Upper lobe of right lung (tissue), 1 donor: ENCODE data around the gene CFAP46. TPM values are rescaled to one million over a fixed set of nuclear protein-coding genes. Genes with fewer than 3 reads are reported as not detected.

Experiments used
- ATAC-seq: fragments of 200-7000 bp; cut with Tn5 transposase; one replicate; pipeline ENCODE4 v1.9.1; 2020; ENCODE audit warnings: mild to moderate bottlenecking, moderate library complexity
- DNase-seq: peaks from one replicate; pipeline ENCODE4 v3.0.0-alpha.2; 2020
- H3K27ac ChIP-seq: fragments of 200-600 bp; one replicate; pipeline ENCODE4 v1.8.0; 2022
- H3K27me3 ChIP-seq: fragments of 200-600 bp; one replicate; pipeline ENCODE4 v1.8.0; 2022; ENCODE audit warnings: mild to moderate bottlenecking
- H3K36me3 ChIP-seq: fragments of 200-600 bp; one replicate; pipeline ENCODE4 v1.8.0; 2022
- H3K4me1 ChIP-seq: fragments of 200-600 bp; one replicate; pipeline ENCODE4 v1.8.0; 2022
- H3K4me3 ChIP-seq: fragments of 200-600 bp; one replicate; pipeline ENCODE4 v1.8.0; 2022; ENCODE audit warnings: mild to moderate bottlenecking
- H3K9me3 ChIP-seq: fragments of 200-600 bp; one replicate; pipeline ENCODE4 v1.8.0; 2022
- intact Hi-C: fragments of 100-400 bp; cut with DNase I; formaldehyde crosslinking; loops from one replicate; pipeline ENCODE4 v1.11.0; 2022
- total RNA-seq: library from RNA; stranded (reverse); fragmentation: NEBNext Ultra II Directional; extraction: Animal tissue kit (Norgen Biotek cat#: 25700); gene quantifications from one replicate; pipeline ENCODE4 v1.2.1, GENCODE V29; 2021
- TF ChIP-seq, protein P1 (sequence below): fragments of 200-600 bp; IDR thresholded peaks from one replicate; pipeline ENCODE4 v1.8.0; 2022; ENCODE audit warnings: antibody characterized with exemption
- donor health status: DM: no; HTN: yes; CAD: no; lungs with severe emphysema.

Gene CFAP46
- total RNA-seq, 1 donor from 2014 or later: 0.52 TPM

GRCh38 chr10:132786884-132787494, 155.4 kb downstream of the CFAP46 start:
- no peak for DNase-seq
- TF ChIP-seq, protein P1, sequence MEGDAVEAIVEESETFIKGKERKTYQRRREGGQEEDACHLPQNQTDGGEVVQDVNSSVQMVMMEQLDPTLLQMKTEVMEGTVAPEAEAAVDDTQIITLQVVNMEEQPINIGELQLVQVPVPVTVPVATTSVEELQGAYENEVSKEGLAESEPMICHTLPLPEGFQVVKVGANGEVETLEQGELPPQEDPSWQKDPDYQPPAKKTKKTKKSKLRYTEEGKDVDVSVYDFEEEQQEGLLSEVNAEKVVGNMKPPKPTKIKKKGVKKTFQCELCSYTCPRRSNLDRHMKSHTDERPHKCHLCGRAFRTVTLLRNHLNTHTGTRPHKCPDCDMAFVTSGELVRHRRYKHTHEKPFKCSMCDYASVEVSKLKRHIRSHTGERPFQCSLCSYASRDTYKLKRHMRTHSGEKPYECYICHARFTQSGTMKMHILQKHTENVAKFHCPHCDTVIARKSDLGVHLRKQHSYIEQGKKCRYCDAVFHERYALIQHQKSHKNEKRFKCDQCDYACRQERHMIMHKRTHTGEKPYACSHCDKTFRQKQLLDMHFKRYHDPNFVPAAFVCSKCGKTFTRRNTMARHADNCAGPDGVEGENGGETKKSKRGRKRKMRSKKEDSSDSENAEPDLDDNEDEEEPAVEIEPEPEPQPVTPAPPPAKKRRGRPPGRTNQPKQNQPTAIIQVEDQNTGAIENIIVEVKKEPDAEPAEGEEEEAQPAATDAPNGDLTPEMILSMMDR: no peak
- Histone ChIP-seq H3K27me3 (peaks cover 66% of the 10 kb centered on the region), H3K27ac (no peak overlapping the region), H3K4me3 (no peak overlapping the region), H3K4me1 (no peaks in the 10 kb centered on the region), H3K36me3 (peaks cover 7% of the 10 kb centered on the region), H3K9me3 (no peaks in the 10 kb centered on the region)
- intact Hi-C loops: no loop called here
- no peak for ATAC-seq

DNA sequence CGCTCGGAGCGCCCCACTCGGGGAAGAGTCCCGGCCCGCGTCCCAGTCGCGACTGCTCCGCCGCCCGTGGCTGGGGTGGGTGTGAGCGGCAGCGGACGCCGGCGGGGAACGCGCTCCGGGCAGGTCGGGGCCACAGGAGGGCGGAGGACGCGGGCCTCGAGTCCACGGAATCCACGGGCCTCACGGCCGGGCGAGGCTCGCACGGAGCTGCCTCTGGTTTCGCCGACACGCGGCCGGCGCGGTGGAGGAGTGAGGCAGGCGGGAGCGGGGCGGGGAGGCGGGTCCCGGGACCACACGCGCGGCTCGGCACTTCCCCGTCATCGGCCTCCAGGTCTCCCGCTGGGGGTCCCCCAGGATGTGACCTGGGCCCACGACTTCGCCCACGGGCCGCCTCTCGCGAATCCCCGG, 155.9 kb downstream of the CFAP46 start:
- Histone ChIP-seq H3K27ac (no peak overlapping the region), H3K4me1 (no peaks in the 10 kb centered on the region), H3K9me3 (no peaks in the 10 kb centered on the region), H3K4me3 (no peak overlapping the region), H3K36me3 (peaks cover 12% of the 10 kb centered on the region), H3K27me3 (peaks cover 66% of the 10 kb centered on the region)
- DNase-seq (no peak), ATAC-seq (no peak)
- intact Hi-C loops: no loop called here
- TF ChIP-seq, protein P1: no peak

DNA sequence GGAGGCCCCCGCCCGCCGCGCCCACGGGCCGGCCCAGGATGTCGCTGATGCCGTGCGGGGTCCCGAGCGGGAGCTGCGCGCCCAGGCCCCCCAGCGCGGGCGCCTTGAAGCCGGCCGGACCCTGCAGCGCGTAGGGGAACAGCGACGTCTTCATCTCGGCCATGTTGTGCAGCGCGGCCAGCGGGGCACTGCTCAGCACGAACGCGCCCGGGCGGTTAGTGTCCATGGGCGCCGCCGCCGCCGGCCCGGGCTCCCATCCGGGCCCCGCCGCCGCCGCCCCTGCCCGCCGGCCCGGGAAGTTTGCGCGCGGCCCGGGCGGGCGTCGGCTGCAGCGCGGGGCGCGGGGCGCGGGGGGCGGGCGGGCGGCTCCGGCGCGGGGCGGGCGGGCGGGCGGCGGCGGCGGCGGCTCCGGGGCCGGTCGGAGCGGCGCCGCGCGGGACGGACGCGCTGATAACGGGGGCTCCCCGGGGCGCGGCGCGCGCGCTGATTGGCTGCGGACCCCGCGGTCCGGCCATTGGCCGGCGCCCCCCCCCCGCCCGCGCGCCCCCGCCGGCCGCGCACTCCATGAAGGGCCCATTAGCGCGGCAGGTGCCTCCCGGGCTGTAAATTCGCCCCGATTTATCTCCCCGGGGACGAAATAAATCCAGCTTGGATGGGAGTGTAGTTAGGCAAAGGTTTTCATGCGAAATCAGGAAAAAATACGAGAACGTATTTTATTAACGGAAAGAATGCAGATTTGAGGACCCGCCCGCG, 156.5 kb downstream of the CFAP46 start, which contains the start of gene NKX6-2:
Gene NKX6-2 (minus strand): TSS at position 425 of the 753 bp plus-strand sequence. CDS start 199 bp downstream, at position 226.
- no peak for ATAC-seq
- no peak within 1 kb of the TSS for H3K27ac ChIP-seq
- DNase-seq: no peak
- H3K9me3 ChIP-seq: no peaks in the 10 kb centered on the region
- TF ChIP-seq, protein P1: no peak
- H3K4me1 ChIP-seq: no peaks in the 10 kb centered on the region
- intact Hi-C loops: no loop called here
- peaks cover 14% of the 10 kb centered on the region for H3K36me3 ChIP-seq
- no peak within 1 kb of the TSS for H3K4me3 ChIP-seq
- H3K27me3 ChIP-seq: peaks cover 66% of the 10 kb centered on the region

- H3K9me3 ChIP-seq: no peaks in the 10 kb centered on the region
- H3K36me3 ChIP-seq: peaks cover 14% of the 10 kb centered on the region
- no peak overlapping the region for H3K4me3 ChIP-seq
- intact Hi-C loops: no loop called here
- TF ChIP-seq, protein P1: no peak
- DNase-seq (no peak), ATAC-seq (no peak)
- H3K27me3 ChIP-seq: peaks cover 59% of the 10 kb centered on the region
- H3K27ac ChIP-seq: no peak overlapping the region
- H3K4me1 ChIP-seq: no peaks in the 10 kb centered on the region
These were observed 157.3 kb downstream of the CFAP46 start for GRCh38 chr10:132784866-132785722.

DNA sequence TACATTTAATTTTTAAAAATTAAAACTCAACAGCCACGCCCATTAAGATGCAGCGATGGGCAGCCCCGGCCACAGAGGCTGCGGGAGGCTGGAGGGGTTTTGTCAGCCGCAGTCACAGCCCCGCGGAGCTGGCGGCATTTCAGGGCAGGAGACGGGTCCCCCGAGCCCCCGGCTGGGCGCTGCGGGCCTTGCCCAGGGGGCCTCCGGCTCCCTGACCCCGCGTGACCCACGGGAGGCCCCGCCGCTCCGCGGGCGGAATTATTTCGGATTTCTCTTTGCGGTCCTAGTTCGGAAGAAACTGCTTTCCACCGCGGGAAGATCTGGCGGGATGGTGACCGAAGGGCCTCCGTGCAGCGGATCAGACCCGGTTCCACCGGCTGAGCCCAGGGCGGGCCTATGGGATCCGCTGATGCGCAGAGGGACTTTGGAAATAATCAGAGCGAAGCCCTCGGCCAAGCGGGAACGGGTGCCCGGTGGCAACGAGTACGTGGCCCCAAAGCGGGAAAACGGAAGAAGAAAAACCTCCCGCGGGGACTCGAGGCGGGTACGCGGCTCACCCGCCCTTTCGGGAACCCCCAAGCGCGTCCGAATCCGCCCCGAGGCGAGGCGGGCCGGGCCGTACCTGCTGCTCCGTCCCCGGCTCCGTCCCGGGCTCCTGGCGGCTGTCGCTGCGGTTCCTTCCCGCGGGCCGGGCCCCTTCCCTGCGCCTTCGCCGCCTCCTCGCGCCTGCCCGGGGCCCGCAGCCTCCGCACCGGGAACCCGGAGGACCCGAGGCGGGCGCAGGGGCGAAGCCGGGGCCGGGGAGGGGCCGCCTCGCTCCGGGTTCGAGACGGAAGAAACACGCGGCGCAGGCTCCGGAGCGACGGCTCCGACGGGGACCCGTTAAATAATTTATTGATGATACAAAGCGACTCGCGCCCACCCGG, 158.2 kb downstream of the CFAP46 start:
- ATAC-seq: no peak
- Histone ChIP-seq H3K36me3 (peaks cover 14% of the 10 kb centered on the region), H3K9me3 (no peaks in the 10 kb centered on the region), H3K4me3 (no peak overlapping the region), H3K4me1 (no peaks in the 10 kb centered on the region), H3K27me3 (peaks cover 50% of the 10 kb centered on the region), H3K27ac (no peak overlapping the region)
- TF ChIP-seq, protein P1: no peak
- intact Hi-C loops: no loop called here
- DNase-seq: no peak
